Chondrocyte (in vitro differentiated cells): Measurements from ENCODE around the gene STIMATE. TPM values are rescaled to one million over a fixed set of nuclear protein-coding genes. Genes with fewer than 3 reads are reported as not detected.

ENCODE experiments used
- DNase-seq: peaks from one replicate; pipeline ENCODE4 v3.0.0; 2021; ENCODE audit warnings: mixed read lengths, low spot score
- H3K27ac Mint-ChIP-seq: one replicate; pipeline ENCODE4 v1.8.0; 2021; ENCODE audit warnings: mild to moderate bottlenecking, moderate library complexity, mixed read lengths; ENCODE audit not compliant: unreplicated experiment
- H3K27me3 Mint-ChIP-seq: 2 replicates; pipeline ENCODE4 v1.8.0; 2021; ENCODE audit warnings: low read depth, mixed read lengths
- H3K36me3 Mint-ChIP-seq: 2 replicates; pipeline ENCODE4 v1.8.0; 2021; ENCODE audit warnings: low read depth, mixed read lengths
- H3K4me1 Mint-ChIP-seq: 2 replicates; pipeline ENCODE4 v1.8.0; 2021; ENCODE audit warnings: low read depth, mild to moderate bottlenecking, mixed read lengths
- H3K4me3 Mint-ChIP-seq: one replicate; pipeline ENCODE4 v1.8.0; 2021; ENCODE audit warnings: mild to moderate bottlenecking, moderate library complexity, mixed read lengths; ENCODE audit not compliant: unreplicated experiment
- H3K9me3 Mint-ChIP-seq: 2 replicates; pipeline ENCODE4 v1.8.0; 2021; ENCODE audit warnings: low read depth, mixed read lengths
- CTCF ChIP-seq: fragments of 200-600 bp; sonication (generic); IDR thresholded peaks from 2 replicates; pipeline ENCODE4 v1.5.0; 2021; ENCODE audit warnings: antibody characterized with exemption, mild to moderate bottlenecking, moderate library complexity
- total RNA-seq: library from RNA; stranded (reverse); gene quantifications from 3 replicates; pipeline ENCODE4 v1.2.1, GENCODE V29; 2021

Gene STIMATE
- total RNA-seq, 1 donor from 2014 or later, result 19.0 TPM

- no peak for TF ChIP-seq CTCF
- peaks cover 3% of the 10 kb centered on the region for H3K36me3 Mint-ChIP-seq
- H3K4me3 Mint-ChIP-seq, result no peak overlapping the region
- H3K9me3 Mint-ChIP-seq, result no peaks in the 10 kb centered on the region
- H3K4me1 Mint-ChIP-seq, result peaks cover 10% of the 10 kb centered on the region
- no peaks in the 10 kb centered on the region for H3K27me3 Mint-ChIP-seq
- DNase-seq, result no peak
- no peak overlapping the region for H3K27ac Mint-ChIP-seq
These were observed 18.3 kb downstream of the STIMATE start for GRCh38 chr3:52879090-52879489.

GRCh38 chr3:52877085-52877484, 20.3 kb downstream of the STIMATE start:
- H3K27ac Mint-ChIP-seq, result no peak overlapping the region
- DNase-seq, result no peak
- no peaks in the 10 kb centered on the region for H3K9me3 Mint-ChIP-seq
- H3K4me1 Mint-ChIP-seq, result peaks cover 15% of the 10 kb centered on the region
- H3K36me3 Mint-ChIP-seq, result peaks cover 3% of the 10 kb centered on the region
- no peak for TF ChIP-seq CTCF
- no peak overlapping the region for H3K4me3 Mint-ChIP-seq
- no peaks in the 10 kb centered on the region for H3K27me3 Mint-ChIP-seq

GRCh38 chr3:52874864-52875587, 22.3 kb downstream of the STIMATE start:
- no peak for DNase-seq
- H3K27me3 Mint-ChIP-seq, result no peaks in the 10 kb centered on the region
- H3K36me3 Mint-ChIP-seq, result peaks cover 3% of the 10 kb centered on the region
- H3K27ac Mint-ChIP-seq, result no peak overlapping the region
- H3K4me3 Mint-ChIP-seq, result no peak overlapping the region
- no peaks in the 10 kb centered on the region for H3K9me3 Mint-ChIP-seq
- peaks cover 15% of the 10 kb centered on the region for H3K4me1 Mint-ChIP-seq
- TF ChIP-seq CTCF, result no peak

- DNase-seq, result no peak
- Mint-ChIP-seq H3K27me3 (no peaks in the 10 kb centered on the region), H3K27ac (no peak overlapping the region), H3K36me3 (peaks cover 3% of the 10 kb centered on the region), H3K4me1 (peaks cover 15% of the 10 kb centered on the region), H3K4me3 (no peak overlapping the region), H3K9me3 (no peaks in the 10 kb centered on the region)
- no peak for TF ChIP-seq CTCF
These were observed 23.1 kb downstream of the STIMATE start for GRCh38 chr3:52874160-52874701.

- H3K27ac Mint-ChIP-seq, result peak overlapping the region; percentile 51
- no peaks in the 10 kb centered on the region for H3K36me3 Mint-ChIP-seq
- DNase-seq, result no peak
- H3K9me3 Mint-ChIP-seq, result no peaks in the 10 kb centered on the region
- peak; percentile 14 for TF ChIP-seq CTCF
- no peaks in the 10 kb centered on the region for H3K27me3 Mint-ChIP-seq
- peaks cover 15% of the 10 kb centered on the region for H3K4me1 Mint-ChIP-seq
- H3K4me3 Mint-ChIP-seq, result no peak overlapping the region
These were observed 23.8 kb downstream of the STIMATE start for GRCh38 chr3:52873433-52874159.
